Retinal pigment epithelial cell (primary cell): Measurements from ENCODE around the gene OTUD3.
"Not testable (repeated sequence)": the region's sequence is repeated elsewhere in the genome, so short reads cannot be mapped to it uniquely, and the experiment has no call there.

Experiments
- DNase-seq: peaks from one replicate; pipeline ENCODE4 v3.0.0-alpha.2; 2010; ENCODE audit warnings: low read depth
- H3K4me3 ChIP-seq: 2 replicates; pipeline ENCODE4 v1.5.1; 2011; ENCODE audit warnings: mild to moderate bottlenecking, low read length, control low read depth, moderate library complexity
- TF ChIP-seq, protein P1 (sequence below): conservative IDR thresholded peaks from 2 replicates; pipeline ENCODE4 v1.5.1; 2011; ENCODE audit warnings: low read depth, low read length, control low read depth, inconsistent platforms

Gene OTUD3

DNA sequence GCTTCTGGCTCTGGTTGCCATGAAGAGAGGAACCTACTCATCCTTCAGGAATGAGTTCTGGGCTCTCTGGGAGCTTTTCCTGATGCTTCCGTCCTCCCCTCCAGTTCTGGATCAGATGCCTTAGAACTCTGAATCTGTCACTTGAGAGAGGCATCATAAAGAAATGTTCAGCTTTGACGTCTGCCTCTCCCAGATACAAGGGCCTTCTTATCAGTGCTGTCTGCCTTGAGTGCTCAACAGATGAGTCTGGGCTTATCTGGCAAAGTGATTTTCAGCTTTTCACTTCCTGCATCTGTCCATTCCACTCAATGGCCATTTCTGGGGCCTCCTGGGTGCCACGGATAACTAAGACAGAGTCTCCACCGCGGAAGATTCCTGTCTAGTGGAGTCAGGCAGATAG is 12.3 kb upstream of the OTUD3 start:
- no peak overlapping the region for H3K4me3 ChIP-seq
- TF ChIP-seq, protein P1, sequence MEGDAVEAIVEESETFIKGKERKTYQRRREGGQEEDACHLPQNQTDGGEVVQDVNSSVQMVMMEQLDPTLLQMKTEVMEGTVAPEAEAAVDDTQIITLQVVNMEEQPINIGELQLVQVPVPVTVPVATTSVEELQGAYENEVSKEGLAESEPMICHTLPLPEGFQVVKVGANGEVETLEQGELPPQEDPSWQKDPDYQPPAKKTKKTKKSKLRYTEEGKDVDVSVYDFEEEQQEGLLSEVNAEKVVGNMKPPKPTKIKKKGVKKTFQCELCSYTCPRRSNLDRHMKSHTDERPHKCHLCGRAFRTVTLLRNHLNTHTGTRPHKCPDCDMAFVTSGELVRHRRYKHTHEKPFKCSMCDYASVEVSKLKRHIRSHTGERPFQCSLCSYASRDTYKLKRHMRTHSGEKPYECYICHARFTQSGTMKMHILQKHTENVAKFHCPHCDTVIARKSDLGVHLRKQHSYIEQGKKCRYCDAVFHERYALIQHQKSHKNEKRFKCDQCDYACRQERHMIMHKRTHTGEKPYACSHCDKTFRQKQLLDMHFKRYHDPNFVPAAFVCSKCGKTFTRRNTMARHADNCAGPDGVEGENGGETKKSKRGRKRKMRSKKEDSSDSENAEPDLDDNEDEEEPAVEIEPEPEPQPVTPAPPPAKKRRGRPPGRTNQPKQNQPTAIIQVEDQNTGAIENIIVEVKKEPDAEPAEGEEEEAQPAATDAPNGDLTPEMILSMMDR: no peak
- DNase-seq: no peak

- TF ChIP-seq, protein P1: no peak
- H3K4me3 ChIP-seq: no peak overlapping the region
- DNase-seq: no peak
Observed at GRCh38 chr1:19872190-19872589, 10.0 kb upstream of the OTUD3 start.

- TF ChIP-seq, protein P1: no peak
- no peak for DNase-seq
- no peak overlapping the region for H3K4me3 ChIP-seq
Observed at GRCh38 chr1:19877181-19877750, 4.9 kb upstream of the OTUD3 start.

- no peak for DNase-seq
- H3K4me3 ChIP-seq: no peak overlapping the region
- TF ChIP-seq, protein P1: no peak
Observed at GRCh38 chr1:19877821-19878636, 4.2 kb upstream of the OTUD3 start.

GRCh38 chr1:19878637-19878985 is 3.6 kb upstream of the OTUD3 start:
- TF ChIP-seq, protein P1: no peak
- no peak for DNase-seq

DNA sequence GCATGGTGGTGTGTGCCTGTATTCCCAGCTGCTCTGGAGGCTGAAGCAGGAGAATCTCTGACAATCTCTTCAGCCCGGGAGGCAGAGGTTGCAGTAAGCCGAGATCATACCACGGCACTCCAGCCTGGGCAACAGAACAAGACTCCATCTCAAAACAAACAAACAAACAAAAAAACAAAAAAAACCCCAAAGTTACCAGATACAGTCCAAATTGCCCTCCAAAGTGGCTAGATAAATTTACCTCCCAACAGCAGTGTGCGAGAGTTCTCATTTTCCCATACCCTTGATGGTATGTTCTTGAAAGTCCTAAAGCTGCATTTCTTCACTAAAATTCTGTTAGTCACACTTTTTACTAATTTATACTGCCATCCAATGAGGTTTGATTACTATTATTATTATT is 3.0 kb upstream of the OTUD3 start:
- no peak overlapping the region for H3K4me3 ChIP-seq
- DNase-seq: no peak
- TF ChIP-seq, protein P1: no peak

More at GRCh38 chr1:19878637-19878985, 3.6 kb upstream of the OTUD3 start:
- no peak overlapping the region for H3K4me3 ChIP-seq

GRCh38 chr1:19879661-19880060 is 2.5 kb upstream of the OTUD3 start:
- H3K4me3 ChIP-seq: no peak overlapping the region
- TF ChIP-seq, protein P1: no peak
- no peak for DNase-seq

- DNase-seq, H3K4me3 ChIP-seq: not testable (repeated sequence)
Observed at GRCh38 chr1:19880841-19881240, 1.4 kb upstream of the OTUD3 start.
